HepG2 (cell line): ENCODE measurements around the gene MYO1B. TPM values are rescaled to one million over a fixed set of nuclear protein-coding genes. Genes with fewer than 3 reads are reported as not detected.

Experiments used
- BCL3 ChIP-seq: sonication (generic); formaldehyde crosslinking; IDR thresholded peaks from 2 replicates; pipeline ENCODE4 v1.5.1; 2020; ENCODE audit warnings: mild to moderate bottlenecking, missing genetic modification reagents, moderate library complexity
- HINFP ChIP-seq: sonication (generic); formaldehyde crosslinking; IDR thresholded peaks from 2 replicates; pipeline ENCODE4 v1.4.0; 2020; ENCODE audit warnings: low read depth, mild to moderate bottlenecking, missing genetic modification reagents
- HNRNPL ChIP-seq: fragments of 200-400 bp; formaldehyde crosslinking; IDR thresholded peaks from 2 replicates; pipeline ENCODE4 v1.6.1; 2017; ENCODE audit warnings: mild to moderate bottlenecking, low read depth, low read length
- IRX3 ChIP-seq: sonication (generic); formaldehyde crosslinking; IDR thresholded peaks from 2 replicates; pipeline ENCODE4 v1.8.1; 2023; ENCODE audit warnings: mild to moderate bottlenecking, low read depth, missing genetic modification reagents, borderline replicate concordance
- MBD4 ChIP-seq: IDR thresholded peaks from 2 replicates; pipeline ENCODE4 v1.6.1; 2012; ENCODE audit warnings: low read length, inconsistent platforms, borderline replicate concordance
- NR2F2 ChIP-seq: IDR thresholded peaks from 2 replicates; pipeline ENCODE4 v1.6.1; 2012; ENCODE audit warnings: low read depth, inconsistent platforms, borderline replicate concordance
- PHF8 ChIP-seq: sonication (generic); formaldehyde crosslinking; IDR thresholded peaks from 2 replicates; pipeline ENCODE4 v1.5.0; 2020; ENCODE audit warnings: missing genetic modification reagents
- POGZ ChIP-seq: sonication (generic); formaldehyde crosslinking; IDR thresholded peaks from 2 replicates; pipeline ENCODE4 v1.4.0; 2020; ENCODE audit warnings: mild to moderate bottlenecking, missing genetic modification reagents
- POLR2A ChIP-seq, 2 experiments: IDR thresholded peaks; 2 replicates each; pipeline ENCODE4 v1.6.1; 2011; ENCODE audit warnings: low read depth in 2 of 2, low read length in 2 of 2, mild to moderate bottlenecking in 1 of 2, moderate library complexity in 1 of 2; ENCODE audit not compliant: insufficient read depth in 1 of 2
- SETDB1 ChIP-seq: sonication (generic); formaldehyde crosslinking; IDR thresholded peaks from 2 replicates; pipeline ENCODE4 v1.5.1; 2020; ENCODE audit warnings: missing genetic modification reagents, mild to moderate bottlenecking, borderline replicate concordance
- SIN3B ChIP-seq: fragments of 150-350 bp; IDR thresholded peaks from 2 replicates; pipeline ENCODE4 v1.6.1; 2014; ENCODE audit warnings: low read length
- TAF15 ChIP-seq: fragments of 200-400 bp; formaldehyde crosslinking; IDR thresholded peaks from one replicate; pipeline ENCODE4 v1.6.1; 2018; ENCODE audit warnings: mild to moderate bottlenecking, low read depth, low read length; ENCODE audit not compliant: poor library complexity, severe bottlenecking
- TBX3 ChIP-seq: fragments of 450-650 bp; IDR thresholded peaks from 2 replicates; pipeline ENCODE4 v1.6.1; 2017; ENCODE audit warnings: antibody characterized with exemption, mild to moderate bottlenecking, inconsistent platforms, borderline replicate concordance
- TFE3 ChIP-seq: IDR thresholded peaks from 2 replicates; pipeline ENCODE4 v1.6.1; 2016
- ZBTB26 ChIP-seq: IDR thresholded peaks from 2 replicates; pipeline ENCODE4 v1.6.1; 2016; ENCODE audit warnings: missing compliant biosample characterization, missing genetic modification reagents, borderline replicate concordance
- ZKSCAN8 ChIP-seq: IDR thresholded peaks from 2 replicates; pipeline ENCODE4 v1.6.1; 2016; ENCODE audit warnings: borderline replicate concordance, missing genetic modification reagents, missing compliant biosample characterization
- ZNF143 ChIP-seq: sonication (generic); formaldehyde crosslinking; IDR thresholded peaks from 2 replicates; pipeline ENCODE4 v1.4.0; 2020; ENCODE audit warnings: missing genetic modification reagents
- ZNF296 ChIP-seq: sonication (generic); formaldehyde crosslinking; conservative IDR thresholded peaks from 2 replicates; pipeline ENCODE4 v1.5.0; 2020; ENCODE audit warnings: mild to moderate bottlenecking, missing genetic modification reagents
- ZNF367 ChIP-seq: sonication (generic); formaldehyde crosslinking; IDR thresholded peaks from 2 replicates; pipeline ENCODE4 v1.4.0; 2020; ENCODE audit warnings: missing genetic modification reagents, borderline replicate concordance
- ZNF513 ChIP-seq: sonication (generic); formaldehyde crosslinking; conservative IDR thresholded peaks from 2 replicates; pipeline ENCODE4 v1.5.0; 2020; ENCODE audit warnings: missing genetic modification reagents
- ZNF724P ChIP-seq: sonication (generic); formaldehyde crosslinking; IDR thresholded peaks from 2 replicates; pipeline ENCODE4 v1.8.0; 2022; ENCODE audit warnings: missing genetic modification reagents, borderline replicate concordance
- ZNF776 ChIP-seq: sonication (generic); formaldehyde crosslinking; IDR thresholded peaks from 2 replicates; pipeline ENCODE4 v1.4.0; 2020; ENCODE audit warnings: mild to moderate bottlenecking, missing genetic modification reagents
- ZNF839 ChIP-seq: sonication (generic); formaldehyde crosslinking; IDR thresholded peaks from 2 replicates; pipeline ENCODE4 v1.4.0; 2020; ENCODE audit warnings: missing genetic modification reagents, mild to moderate bottlenecking, borderline replicate concordance
- ZSCAN25 ChIP-seq: sonication (generic); formaldehyde crosslinking; IDR thresholded peaks from 2 replicates; pipeline ENCODE4 v1.8.0; 2022; ENCODE audit warnings: mild to moderate bottlenecking, missing genetic modification reagents
- polyA plus RNA-seq, 8 experiments: library from polyadenylated mRNA; depleted of rRNA in 3 of 8; stranded (reverse) in 7 of 8; unstranded in 1 of 8; fragments of >200 nt; fragmentation: Illumina TruSeq in 4 of 8; extraction: Trizol in 4 of 8; gene quantifications; 2 replicates each; pipeline versions ENCODE4 v1.2.1 to v1.2.3, GENCODE V29; 2011 to 2016; ENCODE audit warnings: low read depth in 4 of 8, missing spikeins in 1 of 8, mixed read lengths in 1 of 8; ENCODE audit not compliant: insufficient read depth in 1 of 8
- total RNA-seq, 5 experiments: library from RNA; depleted of rRNA; stranded (reverse); fragments of >200 nt; fragmentation: Illumina TruSeq; extraction: Trizol; gene quantifications; 2 replicates each; pipeline ENCODE4 v1.2.3, GENCODE V29; 2016; ENCODE audit warnings: low read depth in 1 of 5

MYO1B gene
- total and polyA plus RNA-seq, 2 of the 13 experiments (the other 11 are each of a cell fraction or from before 2014, with no cell fraction given) = 36.9 to 89.8 TPM

GRCh38 chr2:191247381-191248057 is 2.3 kb downstream of the MYO1B start (continued):
- peak; percentile 59; the same call in 1 of the 2 replicates for TF ChIP-seq TFE3 (CRISPR knock-in tag)
- no peak for TF ChIP-seq ZNF839
- TF ChIP-seq TBX3 = peak; percentile 18; the same call in 1 of the 2 replicates
- no peak for TF ChIP-seq SIN3B
- TF ChIP-seq ZKSCAN8 (CRISPR knock-in tag) = peak; percentile 71; the same call in 1 of the 2 replicates
- TF ChIP-seq HNRNPL = no peak
- TF ChIP-seq POGZ (CRISPR knock-in tag) = peak; percentile 87
- peak; percentile 66 to 97 for TF ChIP-seq POLR2A (IDR thresholded peaks at IDR 0.05; ENCODE audit: insufficient read depth in 1 of 2, low read depth in 2 of 2, low read length in 2 of 2)
- TF ChIP-seq PHF8 (CRISPR knock-in tag) = peak; percentile 43; the same call in 1 of the 2 replicates
- 0 out of 2 replicates have a peak, but pooled peaks have one; percentile 15 for TF ChIP-seq ZSCAN25 (CRISPR knock-in tag)
- no peak for TF ChIP-seq TAF15
- TF ChIP-seq HINFP (CRISPR knock-in tag) = no peak
- TF ChIP-seq BCL3 (CRISPR knock-in tag) = no peak
- TF ChIP-seq NR2F2 = no peak
- TF ChIP-seq MBD4 = no peak
- TF ChIP-seq SETDB1 (CRISPR knock-in tag) = no peak
- no peak for TF ChIP-seq ZNF513 (CRISPR knock-in tag)
- TF ChIP-seq ZNF296 (CRISPR knock-in tag) = no peak
- TF ChIP-seq ZNF367 = no peak
- TF ChIP-seq ZNF776 (CRISPR knock-in tag) = no peak
- no peak for TF ChIP-seq ZBTB26 (CRISPR knock-in tag)
- TF ChIP-seq IRX3 = no peak
- TF ChIP-seq ZNF143 (CRISPR knock-in tag) = no peak
- TF ChIP-seq ZNF724P = no peak
